Caco-2 (cell line): ENCODE results near the gene ADIG. TPM values are rescaled to one million over a fixed set of nuclear protein-coding genes. Genes with fewer than 3 reads are reported as not detected.

Source experiments
- BruUV-seq: library from RNA; stranded (reverse); fragments of 400-500 nt; replicated peaks from 2 replicates; lab custom pipeline; 2021; lab: Mats Ljungman, UMichigan
- CTCF ChIA-PET: fragments of 300-600 bp; sonication (Branson Sonifier 250); formaldehyde crosslinking; loops from one replicate; lab custom pipeline; 2022; ENCODE audit warnings: antibody characterized with exemption; lab: Charles Lee
- POLR2A ChIA-PET: fragments of 300-600 bp; sonication (Branson Sonifier 250); formaldehyde crosslinking; loops from one replicate; lab custom pipeline; 2022; ENCODE audit warnings: antibody characterized with exemption; lab: Charles Lee
- DNase-seq, 2 experiments: peaks; one replicate each; pipeline versions ENCODE4 v3.0.0 to v3.0.0-alpha.2; 2020 to 2022
- H3K27me3 ChIP-seq: replicated peaks from 2 replicates; pipeline ENCODE4 v1.6.0; 2011; ENCODE audit warnings: low read length; ENCODE audit not compliant: control insufficient read depth, insufficient read depth
- H3K36me3 ChIP-seq: 2 replicates; pipeline ENCODE4 v1.5.1; 2011; ENCODE audit warnings: low read length; ENCODE audit not compliant: control insufficient read depth, insufficient read depth
- H3K4me1 ChIP-seq: fragments of 250-450 bp; sonication (Bioruptor Pico); 2 replicates; pipeline ENCODE4 v1.5.1; 2020; ENCODE audit warnings: mild to moderate bottlenecking
- H3K4me3 ChIP-seq: 2 replicates; pipeline ENCODE4 v1.5.1; 2011; ENCODE audit warnings: low read depth, mild to moderate bottlenecking, control low read depth, low read length
- H3K9me3 ChIP-seq: fragments of 250-450 bp; sonication (Bioruptor Pico); 2 replicates; pipeline ENCODE4 v1.5.1; 2020; ENCODE audit warnings: mild to moderate bottlenecking, moderate library complexity
- H3K27ac Mint-ChIP-seq: one replicate; pipeline ENCODE4 v1.8.0; 2022; ENCODE audit warnings: mixed read lengths; ENCODE audit not compliant: unreplicated experiment
- H3K27me3 Mint-ChIP-seq: one replicate; pipeline ENCODE4 v1.8.0; 2022; ENCODE audit warnings: mixed read lengths; ENCODE audit not compliant: insufficient read depth, unreplicated experiment
- H3K36me3 Mint-ChIP-seq: one replicate; pipeline ENCODE4 v1.8.0; 2022; ENCODE audit warnings: mild to moderate bottlenecking, mixed read lengths; ENCODE audit not compliant: insufficient read depth, unreplicated experiment
- H3K4me1 Mint-ChIP-seq: one replicate; pipeline ENCODE4 v1.8.0; 2022; ENCODE audit warnings: low read depth, mixed read lengths; ENCODE audit not compliant: unreplicated experiment
- H3K4me3 Mint-ChIP-seq: one replicate; pipeline ENCODE4 v1.8.0; 2022; ENCODE audit warnings: mild to moderate bottlenecking, moderate library complexity, mixed read lengths; ENCODE audit not compliant: unreplicated experiment
- H3K9me3 Mint-ChIP-seq: one replicate; pipeline ENCODE4 v1.8.0; 2022; ENCODE audit warnings: mixed read lengths; ENCODE audit not compliant: unreplicated experiment
- intact Hi-C: fragments of 100-400 bp; cut with micrococcal nuclease; formaldehyde crosslinking; loops from one replicate; pipeline ENCODE4 v1.10.0; 2022; ENCODE audit not compliant: unreplicated experiment
- total RNA-seq: library from RNA; stranded (reverse); gene quantifications from 2 replicates; pipeline ENCODE4 v1.2.3, GENCODE V29; 2022
- TF ChIP-seq, protein P1 (sequence below), 2 experiments: fragments of 200-600 bp in 1 of 2; IDR thresholded peaks; 1 replicate in 1 of 2; 2 replicates in 1 of 2; pipeline versions ENCODE4 v1.5.1 to v1.8.0; 2011 to 2022; ENCODE audit warnings: antibody characterized with exemption in 1 of 2, control low read depth in 1 of 2, inconsistent platforms in 1 of 2, low read depth in 1 of 2, low read length in 1 of 2, mild to moderate bottlenecking in 1 of 2, moderate library complexity in 1 of 2; ENCODE audit not compliant: insufficient read depth in 1 of 2, severe bottlenecking in 1 of 2, unreplicated experiment in 1 of 2

Gene ADIG
- total RNA-seq, 1 experiment from 2014 or later, result not detected

DNA sequence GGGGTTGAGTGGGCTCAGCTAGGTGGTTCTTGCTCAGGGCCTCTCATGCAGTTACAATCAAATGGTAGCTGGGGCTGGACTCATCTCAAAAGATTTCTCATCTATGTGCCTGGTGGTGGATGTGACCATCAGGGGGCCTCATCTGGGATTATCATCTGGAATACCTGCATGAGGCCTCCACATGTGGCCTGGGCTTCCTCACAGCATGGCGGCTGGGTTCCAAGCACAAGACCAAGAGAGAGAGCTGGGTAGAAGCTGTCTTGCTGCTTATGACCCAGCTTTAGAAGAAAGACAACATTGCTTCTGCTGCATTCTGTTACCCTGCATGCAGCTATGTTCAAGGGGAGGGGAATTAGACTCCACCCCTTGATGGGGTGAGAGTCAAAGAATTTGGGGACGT, 43.1 kb downstream of the ADIG start:
- Mint-ChIP-seq H3K4me3 (no peak overlapping the region), H3K36me3 (no peaks in the 10 kb centered on the region), H3K27me3 (peaks cover 9% of the 10 kb centered on the region), H3K4me1 (no peaks in the 10 kb centered on the region), H3K27ac (no peak overlapping the region), H3K9me3 (peaks cover 9% of the 10 kb centered on the region)
- Histone ChIP-seq H3K36me3 (no peaks in the 10 kb centered on the region), H3K4me1 (no peaks in the 10 kb centered on the region), H3K4me3 (no peak overlapping the region), H3K27me3 (peaks cover 3% of the 10 kb centered on the region; the same call in 1 of the 2 replicates), H3K9me3 (no peaks in the 10 kb centered on the region)
- DNase-seq, result no peak
- CTCF ChIA-PET, result no interaction called here
- intact Hi-C loops, result no loop called here
- POLR2A ChIA-PET, result no interaction called here
- BruUV-seq, result no TSS peak
- TF ChIP-seq, protein P1, sequence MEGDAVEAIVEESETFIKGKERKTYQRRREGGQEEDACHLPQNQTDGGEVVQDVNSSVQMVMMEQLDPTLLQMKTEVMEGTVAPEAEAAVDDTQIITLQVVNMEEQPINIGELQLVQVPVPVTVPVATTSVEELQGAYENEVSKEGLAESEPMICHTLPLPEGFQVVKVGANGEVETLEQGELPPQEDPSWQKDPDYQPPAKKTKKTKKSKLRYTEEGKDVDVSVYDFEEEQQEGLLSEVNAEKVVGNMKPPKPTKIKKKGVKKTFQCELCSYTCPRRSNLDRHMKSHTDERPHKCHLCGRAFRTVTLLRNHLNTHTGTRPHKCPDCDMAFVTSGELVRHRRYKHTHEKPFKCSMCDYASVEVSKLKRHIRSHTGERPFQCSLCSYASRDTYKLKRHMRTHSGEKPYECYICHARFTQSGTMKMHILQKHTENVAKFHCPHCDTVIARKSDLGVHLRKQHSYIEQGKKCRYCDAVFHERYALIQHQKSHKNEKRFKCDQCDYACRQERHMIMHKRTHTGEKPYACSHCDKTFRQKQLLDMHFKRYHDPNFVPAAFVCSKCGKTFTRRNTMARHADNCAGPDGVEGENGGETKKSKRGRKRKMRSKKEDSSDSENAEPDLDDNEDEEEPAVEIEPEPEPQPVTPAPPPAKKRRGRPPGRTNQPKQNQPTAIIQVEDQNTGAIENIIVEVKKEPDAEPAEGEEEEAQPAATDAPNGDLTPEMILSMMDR (IDR thresholded peaks at IDR 0.05; ENCODE audit: insufficient read depth in 1 of 2, low read depth in 1 of 2, low read length in 1 of 2, severe bottlenecking in 1 of 2, unreplicated experiment in 1 of 2), result no peak

DNA sequence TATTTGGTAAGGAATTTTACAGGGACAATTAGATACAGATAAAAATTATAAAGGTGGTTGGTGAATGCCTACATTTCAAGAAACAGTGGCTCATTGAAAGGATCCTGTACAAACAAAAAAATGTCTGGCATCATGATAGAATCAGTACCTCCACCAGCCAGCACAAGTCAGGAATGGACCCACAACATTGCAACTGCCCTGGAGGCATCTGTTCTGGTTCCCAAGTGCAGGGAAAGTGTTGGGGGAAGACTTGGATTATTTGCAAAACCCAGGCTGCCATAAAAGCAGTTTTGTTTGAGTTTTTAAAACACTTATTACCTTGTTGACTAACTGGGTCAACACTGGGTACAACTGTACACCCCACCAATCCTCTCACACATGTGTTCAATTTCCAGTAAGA, 44.9 kb downstream of the ADIG start:
- TF ChIP-seq, protein P1 (IDR thresholded peaks at IDR 0.05; ENCODE audit: insufficient read depth in 1 of 2, low read depth in 1 of 2, low read length in 1 of 2, severe bottlenecking in 1 of 2, unreplicated experiment in 1 of 2), result no peak
- CTCF ChIA-PET, result no interaction called here
- BruUV-seq, result no TSS peak

DNA sequence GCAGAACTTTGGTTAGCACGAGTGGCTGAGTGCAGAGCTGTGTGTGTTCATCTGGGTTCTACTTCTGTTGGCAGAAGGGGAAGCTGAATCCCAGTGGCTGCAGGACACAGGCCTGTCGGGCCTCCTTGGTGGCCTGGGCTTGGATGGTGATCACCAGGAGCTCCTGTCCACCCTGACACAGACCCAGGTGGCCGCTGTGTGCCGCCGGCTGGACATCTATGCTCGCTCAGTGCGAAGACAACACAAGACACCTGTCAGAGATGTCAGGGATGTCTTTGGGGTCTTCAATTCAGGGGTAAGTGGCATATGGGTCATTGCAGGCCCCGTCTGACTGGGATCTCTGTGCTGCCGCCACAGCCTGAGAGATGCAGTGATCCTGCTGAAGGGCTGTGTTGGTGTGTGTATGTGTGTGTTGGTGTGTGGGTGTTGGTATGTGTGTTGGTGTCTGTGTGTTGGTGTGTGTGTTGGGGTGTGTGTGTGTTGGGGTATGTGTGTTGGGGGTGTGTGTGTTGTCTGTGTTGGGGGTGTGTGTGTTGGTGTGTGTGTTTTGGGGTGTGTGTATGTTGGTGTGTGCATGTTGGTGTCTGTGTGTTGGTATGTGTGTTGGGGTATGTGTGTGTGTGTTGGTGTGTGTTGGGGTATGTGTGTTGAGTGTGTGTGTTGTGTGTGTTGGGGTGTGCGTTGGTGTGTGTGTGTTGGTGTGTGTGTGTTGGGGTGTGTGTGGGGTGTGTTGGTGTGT, 46.1 kb downstream of the ADIG start:
- intact Hi-C loops, result no loop called here

More for the DNA sequence above, 44.9 kb downstream of the ADIG start:
- no peaks in the 10 kb centered on the region for H3K4me1 ChIP-seq
- intact Hi-C loops, result no loop called here
- Mint-ChIP-seq H3K27ac (no peak overlapping the region), H3K36me3 (no peaks in the 10 kb centered on the region), H3K9me3 (peaks cover 9% of the 10 kb centered on the region), H3K4me1 (no peaks in the 10 kb centered on the region), H3K4me3 (no peak overlapping the region), H3K27me3 (peaks cover 7% of the 10 kb centered on the region)
- no peak for DNase-seq
- no peaks in the 10 kb centered on the region for H3K9me3 ChIP-seq
- POLR2A ChIA-PET, result no interaction called here
- no peaks in the 10 kb centered on the region for H3K36me3 ChIP-seq
- no peak overlapping the region for H3K4me3 ChIP-seq
- H3K27me3 ChIP-seq, result peaks cover 2% of the 10 kb centered on the region; the same call in 1 of the 2 replicates

More for the DNA sequence above, 46.1 kb downstream of the ADIG start:
- no peak for DNase-seq
- POLR2A ChIA-PET, result no interaction called here
- no TSS peak for BruUV-seq
- Mint-ChIP-seq H3K27ac (no peak overlapping the region), H3K9me3 (peaks cover 9% of the 10 kb centered on the region), H3K27me3 (peaks cover 6% of the 10 kb centered on the region), H3K36me3 (no peaks in the 10 kb centered on the region), H3K4me3 (no peak overlapping the region), H3K4me1 (no peaks in the 10 kb centered on the region)
- H3K4me1 ChIP-seq, result no peaks in the 10 kb centered on the region
- H3K36me3 ChIP-seq, result no peaks in the 10 kb centered on the region
- peaks cover 2% of the 10 kb centered on the region; the same call in 1 of the 2 replicates for H3K27me3 ChIP-seq
- CTCF ChIA-PET, result no interaction called here
- no peaks in the 10 kb centered on the region for H3K9me3 ChIP-seq
- no peak overlapping the region for H3K4me3 ChIP-seq
- TF ChIP-seq, protein P1 (IDR thresholded peaks at IDR 0.05; ENCODE audit: insufficient read depth in 1 of 2, low read depth in 1 of 2, low read length in 1 of 2, severe bottlenecking in 1 of 2, unreplicated experiment in 1 of 2), result no peak
